Endothelial cell of umbilical vein (primary cell): ENCODE measurements around the gene RIC8B. TPM values are rescaled to one million over a fixed set of nuclear protein-coding genes. Genes with fewer than 3 reads are reported as not detected.

Experiments
- BruUV-seq: library from RNA; stranded (reverse); fragments of 400-500 nt; replicated peaks from 2 replicates; lab custom pipeline; 2021; lab: Mats Ljungman, UMichigan
- CTCF ChIA-PET: fragments of 300-600, 350-600 bp; sonication (Branson Sonifier 250); formaldehyde crosslinking; loops from one replicate; lab custom pipeline; 2021; ENCODE audit warnings: antibody characterized with exemption, inconsistent platforms; lab: Charles Lee
- POLR2A ChIA-PET: fragments of 300-600, 350-600 bp; sonication (Branson Sonifier 250); formaldehyde crosslinking; loops from one replicate; lab custom pipeline; 2021; ENCODE audit warnings: antibody characterized with exemption, inconsistent platforms; lab: Charles Lee
- DNase-seq: peaks from one replicate; pipeline ENCODE4 v3.0.0-alpha.2; 2011; ENCODE audit warnings: low read depth, low spot score
- FAIRE-seq: peaks from 2 replicates; lab custom pipeline; 2011; peaks lifted over from hg19 to GRCh38; lab: Jason Lieb, UNC
- H2AFZ ChIP-seq: 2 replicates; pipeline ENCODE4 v1.6.0; 2012; ENCODE audit warnings: low read depth, low read length, control low read depth, inconsistent platforms
- H3K27ac ChIP-seq: 2 replicates; pipeline ENCODE4 v1.5.1; 2011; ENCODE audit warnings: low read depth, mild to moderate bottlenecking, control low read depth, low read length, moderate library complexity; ENCODE audit not compliant: insufficient read depth
- H3K27me3 ChIP-seq, 2 experiments: 2 replicates each; pipeline versions ENCODE4 v1.6.0 to v1.6.1; 2011; ENCODE audit warnings: low read length in 2 of 2, mixed read lengths in 1 of 2; ENCODE audit not compliant: control insufficient read depth in 2 of 2, insufficient read depth in 2 of 2
- H3K36me3 ChIP-seq, 2 experiments: 2 replicates in 1 of 2; 3 replicates in 1 of 2; pipeline ENCODE4 v1.5.1; 2011; ENCODE audit warnings: low read length in 2 of 2, mild to moderate bottlenecking in 1 of 2, moderate library complexity in 1 of 2; ENCODE audit not compliant: control insufficient read depth in 2 of 2, insufficient read depth in 2 of 2; ENCODE audit errors: extremely low read depth in 1 of 2
- H3K4me1 ChIP-seq: 3 replicates; pipeline ENCODE4 v1.5.1; 2011; ENCODE audit warnings: mild to moderate bottlenecking, low read length; ENCODE audit not compliant: control insufficient read depth, insufficient read depth; ENCODE audit errors: extremely low read depth
- H3K4me2 ChIP-seq: 2 replicates; pipeline ENCODE4 v1.6.1; 2011; ENCODE audit warnings: low read length, control low read depth, mixed read lengths; ENCODE audit not compliant: insufficient read depth
- H3K4me3 ChIP-seq, 3 experiments: fragments of 200-600 bp in 1 of 3; sonication (generic), shearing (Covaris generic) in 1 of 3; replicated peaks in 1 of 3; 2 replicates each; pipeline ENCODE4 v1.5.1; 2011 to 2016; ENCODE audit warnings: control low read depth in 3 of 3, low read length in 3 of 3, mild to moderate bottlenecking in 2 of 3, inconsistent platforms in 1 of 3, low read depth in 1 of 3, moderate library complexity in 1 of 3; ENCODE audit not compliant: insufficient read depth in 1 of 3
- H3K79me2 ChIP-seq: 2 replicates; pipeline ENCODE4 v1.6.0; 2012; ENCODE audit warnings: low read length, inconsistent platforms; ENCODE audit not compliant: control insufficient read depth, insufficient read depth
- H3K9ac ChIP-seq: replicated peaks from 2 replicates; pipeline ENCODE3; 2011; ENCODE audit warnings: low read length, control low read depth; ENCODE audit not compliant: insufficient read depth; ENCODE audit errors: extremely low read depth
- H3K9me1 ChIP-seq: replicated peaks from 3 replicates; pipeline ENCODE4 v1.6.0; 2011; ENCODE audit warnings: mild to moderate bottlenecking, low read length; ENCODE audit not compliant: control insufficient read depth, insufficient read depth; ENCODE audit errors: extremely low read depth
- H3K9me3 ChIP-seq: replicated peaks from 2 replicates; pipeline ENCODE4 v1.5.1; 2012; ENCODE audit warnings: low read length, inconsistent platforms; ENCODE audit not compliant: control insufficient read depth, insufficient read depth
- H4K20me1 ChIP-seq: replicated peaks from 2 replicates; pipeline ENCODE3; 2011; ENCODE audit warnings: mild to moderate bottlenecking, low read length; ENCODE audit not compliant: control insufficient read depth, insufficient read depth; ENCODE audit errors: extremely low read depth
- CTCF ChIP-seq, 2 donors: IDR thresholded peaks; 1 replicate in 1 of 2; 2 replicates in 1 of 2; pipeline ENCODE4 v1.5.1; 2011; ENCODE audit warnings: low read length in 2 of 2, mild to moderate bottlenecking in 2 of 2, moderate library complexity in 2 of 2, control low read depth in 1 of 2, inconsistent platforms in 1 of 2, low read depth in 1 of 2; ENCODE audit not compliant: insufficient read depth in 1 of 2; ENCODE audit errors: extremely low read depth in 1 of 2
- EZH2 ChIP-seq: IDR thresholded peaks from 2 replicates; pipeline ENCODE4 v1.6.1; 2012; ENCODE audit warnings: borderline replicate concordance, low read depth, mild to moderate bottlenecking, moderate library complexity, low read length, inconsistent platforms; ENCODE audit not compliant: severe bottlenecking
- FOS ChIP-seq: IDR thresholded peaks from 2 replicates; pipeline ENCODE4 v1.6.1; 2011; ENCODE audit warnings: mild to moderate bottlenecking, low read length, moderate library complexity, borderline replicate concordance; ENCODE audit not compliant: insufficient read depth
- JUN ChIP-seq: IDR thresholded peaks from 2 replicates; pipeline ENCODE4 v1.6.1; 2011; ENCODE audit warnings: borderline replicate concordance, low read depth; ENCODE audit not compliant: insufficient read length, insufficient read depth
- MAX ChIP-seq: IDR thresholded peaks from 2 replicates; pipeline ENCODE4 v1.6.1; 2011; ENCODE audit not compliant: insufficient read depth, insufficient read length
- MYC ChIP-seq: IDR thresholded peaks from one replicate; pipeline ENCODE4 v1.6.1; 2011; ENCODE audit warnings: mild to moderate bottlenecking, low read depth, low read length
- POLR2A ChIP-seq: IDR thresholded peaks from 2 replicates; pipeline ENCODE4 v1.6.1; 2012; ENCODE audit warnings: low read depth, mild to moderate bottlenecking, control low read depth, low read length
- POLR2AphosphoS5 ChIP-seq: IDR thresholded peaks from 2 replicates; pipeline ENCODE4 v1.6.1; 2012; ENCODE audit warnings: low read depth, mild to moderate bottlenecking, control low read depth, low read length, moderate library complexity; ENCODE audit not compliant: insufficient read depth
- dilution Hi-C: fragments of 300-500 bp; cut with MboI; formaldehyde crosslinking; loops from one replicate; pipeline ENCODE4 v1.15.0; 2019; ENCODE audit warnings: low sequenced_read_pairs; ENCODE audit not compliant: extremely low pct_ligation_motif_present
- intact Hi-C: fragments of 100-400 bp; cut with micrococcal nuclease; formaldehyde crosslinking; loops from one replicate; pipeline ENCODE4 v1.10.0; 2022
- polyA plus RNA-seq, 4 experiments: library from polyadenylated mRNA; depleted of rRNA in 3 of 4; stranded (reverse) in 3 of 4; unstranded in 1 of 4; fragments of >200 nt; gene quantifications; 2 replicates each; pipeline versions ENCODE4 v1.2.1 to v1.2.3, GENCODE V29; 2011 to 2012; ENCODE audit warnings: missing spikeins in 1 of 4
- total RNA-seq: library from RNA; stranded (reverse); gene quantifications from 2 replicates; pipeline ENCODE4 v1.2.3, GENCODE V29; 2021

The RIC8B gene
- total and polyA plus RNA-seq, 2 donors (not counting 3 experiments of a cell fraction or from before 2014, with no cell fraction given), result 4.1 to 13.7 TPM

GRCh38 chr12:106759526-106760183 is 14.8 kb upstream of the RIC8B start:
- Histone ChIP-seq H3K27ac (no peak overlapping the region), H3K27me3 (peaks cover 2 to 3% of the 10 kb centered on the region in 2 experiments), H3K4me3 (no peak overlapping the region), H3K36me3 (no peaks in the 10 kb centered on the region), H3K9me1 (no peaks in the 10 kb centered on the region), H4K20me1 (no peaks in the 10 kb centered on the region), H3K9ac (no peak overlapping the region), H3K9me3 (no peaks in the 10 kb centered on the region), H3K4me2 (no peak overlapping the region), H2AFZ (no peak overlapping the region), H3K4me1 (no peaks in the 10 kb centered on the region), H3K79me2 (no peaks in the 10 kb centered on the region)
- dilution Hi-C loops (no loop called here), intact Hi-C loops (no loop called here)
- FAIRE-seq, result no peak
- ChIA-PET CTCF (interaction anchor here (1.0 kb wide), 1 partner anchor 82 kb away, joined by 4 read pairs; no protein-coding TSS in a partner anchor), POLR2A (no interaction called here)
- no TSS peak for BruUV-seq
- DNase-seq, result no peak
- TF ChIP-seq CTCF (IDR thresholded peaks at IDR 0.05; ENCODE audit: extremely low read depth in 1 of 2, insufficient read depth in 1 of 2, low read depth in 1 of 2, low read length in 2 of 2), result no peak
- TF ChIP-seq POLR2AphosphoS5, result no peak
- no peak for TF ChIP-seq MAX
- TF ChIP-seq EZH2, result no peak
- TF ChIP-seq MYC, result no peak
- no peak for TF ChIP-seq FOS
- TF ChIP-seq POLR2A, result no peak
- TF ChIP-seq JUN, result no peak
